Natural killer cell (primary cell): ENCODE data around the gene MTERF4. TPM values are rescaled to one million over a fixed set of nuclear protein-coding genes. Genes with fewer than 3 reads are reported as not detected.

Source experiments
- ATAC-seq, 3 donors: fragments of 150-1000 bp in 2 of 3; fragments of 200-7000 bp in 1 of 3; cut with Tn5 transposase; 1 replicate in 1 of 3; 2 replicates in 2 of 3; pipeline ENCODE4 v1.10.0; 2021; ENCODE audit warnings: mild to moderate bottlenecking in 2 of 3, moderate library complexity in 2 of 3
- DNase-seq, 2 donors: peaks; one replicate each; pipeline versions ENCODE4 v3.0.0 to v3.0.0-alpha.2; 2013 to 2021; ENCODE audit warnings: mixed read lengths in 1 of 2
- H3K27ac ChIP-seq: one replicate; pipeline ENCODE4 v1.5.1; 2013; ENCODE audit warnings: mild to moderate bottlenecking, low read length
- H3K27me3 ChIP-seq: one replicate; pipeline ENCODE4 v1.6.1; 2013; ENCODE audit warnings: low read length; ENCODE audit not compliant: control insufficient read depth, insufficient read depth
- H3K36me3 ChIP-seq: one replicate; pipeline ENCODE4 v1.6.1; 2013; ENCODE audit warnings: low read length; ENCODE audit not compliant: control insufficient read depth, insufficient read depth
- H3K4me1 ChIP-seq: one replicate; pipeline ENCODE4 v1.6.1; 2013; ENCODE audit warnings: low read length; ENCODE audit not compliant: control insufficient read depth, insufficient read depth
- H3K4me3 ChIP-seq: one replicate; pipeline ENCODE4 v1.5.1; 2013; ENCODE audit warnings: low read length
- H3K9me3 ChIP-seq: one replicate; pipeline ENCODE4 v1.6.1; 2013; ENCODE audit warnings: low read length; ENCODE audit not compliant: control insufficient read depth, insufficient read depth
- H3K27ac Mint-ChIP-seq, 2 donors: one replicate each; pipeline ENCODE4 v1.8.0; 2022; ENCODE audit warnings: mild to moderate bottlenecking in 2 of 2, mixed read lengths in 2 of 2, moderate library complexity in 1 of 2
- H3K27me3 Mint-ChIP-seq, 2 donors: one replicate each; pipeline ENCODE4 v1.8.0; 2022; ENCODE audit warnings: low read depth in 2 of 2, mixed read lengths in 2 of 2
- H3K36me3 Mint-ChIP-seq: one replicate; pipeline ENCODE4 v1.8.0; 2022; ENCODE audit warnings: mixed read lengths
- H3K4me1 Mint-ChIP-seq, 2 donors: one replicate each; pipeline ENCODE4 v1.8.0; 2022; ENCODE audit warnings: mixed read lengths in 2 of 2
- H3K4me3 Mint-ChIP-seq: one replicate; pipeline ENCODE4 v1.8.0; 2022; ENCODE audit warnings: mild to moderate bottlenecking, moderate library complexity, mixed read lengths
- H3K9me3 Mint-ChIP-seq, 2 donors: one replicate each; pipeline ENCODE4 v1.8.0; 2022; ENCODE audit warnings: mixed read lengths in 2 of 2
- CTCF ChIP-seq: fragments of 200-600 bp; IDR thresholded peaks from one replicate; pipeline ENCODE4 v1.8.0; 2022; ENCODE audit warnings: antibody characterized with exemption
- WGBS: methylation state at CpG from one replicate; pipeline ENCODE4 v1.1.7; 2013; ENCODE audit warnings: missing lambda C conversion rate; ENCODE audit not compliant: insufficient coverage; 5-methylcytosine and 5-hydroxymethylcytosine counted together
- intact Hi-C: fragments of 100-400 bp; cut with micrococcal nuclease; formaldehyde crosslinking; loops from one replicate; pipeline ENCODE4 v1.14.2; 2022
- total RNA-seq, 4 donors: library from RNA; stranded (reverse); fragments of 120-200 nt in 1 of 4; gene quantifications; one replicate each; pipeline versions ENCODE4 v1.2.3 to v1.2.4, GENCODE V29; 2013 to 2022

The MTERF4 gene
- total RNA-seq, 3 donors from 2014 or later (not counting 1 experiment from before 2014, with no cell fraction given): 38.9 to 45.5 (median 39.2) TPM

DNA sequence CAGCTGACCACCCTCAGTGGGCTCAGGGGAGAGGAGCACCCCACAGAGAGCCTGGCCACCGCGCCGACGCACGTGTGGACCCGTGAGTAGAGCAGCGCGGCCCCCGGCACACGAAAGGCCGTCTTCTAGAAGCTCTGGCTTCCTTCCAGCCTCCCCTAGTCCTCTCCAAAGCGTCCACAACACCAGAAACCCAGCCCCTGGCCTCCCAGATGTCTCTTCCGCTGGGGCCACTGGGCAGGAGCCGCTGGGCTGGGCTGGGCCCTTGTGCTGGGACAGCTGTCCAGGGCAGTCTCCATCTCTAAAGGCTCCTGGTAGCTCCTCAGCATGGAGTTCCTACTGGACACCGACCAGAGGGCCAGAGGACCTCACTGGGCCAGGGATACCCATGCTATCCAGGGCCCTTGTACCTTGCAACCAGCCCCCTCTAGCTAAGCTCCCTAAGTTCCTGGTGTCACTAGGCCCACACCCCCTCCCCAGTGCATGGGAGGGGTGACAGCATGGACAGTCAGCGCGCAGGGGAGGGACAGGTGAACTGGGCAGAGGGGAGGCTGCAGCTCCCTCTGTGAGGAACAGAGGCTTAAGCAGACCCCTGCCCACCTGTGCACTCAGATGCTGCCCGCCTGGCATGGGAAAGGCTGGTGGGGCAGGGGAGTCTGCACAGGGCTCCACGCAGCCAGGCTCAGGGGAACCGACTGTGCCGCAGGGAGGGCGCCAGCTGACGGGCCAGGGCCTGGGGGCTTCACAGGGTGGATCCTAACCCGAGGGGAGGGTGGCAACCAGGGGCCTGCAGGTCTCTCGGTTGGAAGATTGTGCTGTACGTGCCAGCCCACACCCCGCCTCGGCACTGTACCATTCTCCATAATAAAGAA lies 32.9 kb downstream of the MTERF4 start:
- ATAC-seq (no peak), DNase-seq (no peak)
- Mint-ChIP-seq H3K4me1 (peaks cover 0 to 10% of the 10 kb centered on the region in 2 donors), H3K4me3 (no peak overlapping the region), H3K27me3 (peaks cover 0 to 3% of the 10 kb centered on the region in 2 donors), H3K36me3 (no peaks in the 10 kb centered on the region), H3K27ac (no peak overlapping the region), H3K9me3 (no peaks in the 10 kb centered on the region)
- Histone ChIP-seq H3K9me3 (no peaks in the 10 kb centered on the region), H3K4me1 (peaks cover 3% of the 10 kb centered on the region), H3K27me3 (no peaks in the 10 kb centered on the region), H3K27ac (no peak overlapping the region), H3K36me3 (no peaks in the 10 kb centered on the region), H3K4me3 (no peak overlapping the region)
- TF ChIP-seq CTCF: no peak
- 92% methylated on average over 28 of the region's 28 CpGs for WGBS
- intact Hi-C loops: no loop called here

GRCh38 chr2:241068136-241068941 lies 33.7 kb downstream of the MTERF4 start:
- Histone ChIP-seq H3K27ac (no peak overlapping the region), H3K4me1 (peaks cover 6% of the 10 kb centered on the region), H3K9me3 (no peaks in the 10 kb centered on the region), H3K4me3 (no peak overlapping the region), H3K27me3 (no peaks in the 10 kb centered on the region), H3K36me3 (no peaks in the 10 kb centered on the region)
- Mint-ChIP-seq H3K27me3 (peaks cover 0 to 3% of the 10 kb centered on the region in 2 donors), H3K9me3 (no peaks in the 10 kb centered on the region), H3K4me1 (peaks cover 0 to 11% of the 10 kb centered on the region in 2 donors), H3K36me3 (no peaks in the 10 kb centered on the region), H3K4me3 (no peak overlapping the region), H3K27ac (no peak overlapping the region)
- WGBS: 86% methylated on average over 25 of the region's 25 CpGs
- TF ChIP-seq CTCF: no peak
- ATAC-seq (no peak), DNase-seq (no peak)
- intact Hi-C loops: no loop called here

GRCh38 chr2:241067501-241068135 lies 34.5 kb downstream of the MTERF4 start:
- H3K27ac Mint-ChIP-seq: no peak overlapping the region
- no peaks in the 10 kb centered on the region for H3K9me3 ChIP-seq

More at GRCh38 chr2:241067501-241068135, 34.5 kb downstream of the MTERF4 start:
- no peak for ATAC-seq
- WGBS: 92% methylated on average over 21 of the region's 21 CpGs
- Histone ChIP-seq H3K27me3 (no peaks in the 10 kb centered on the region), H3K4me1 (peaks cover 6% of the 10 kb centered on the region), H3K36me3 (no peaks in the 10 kb centered on the region), H3K4me3 (no peak overlapping the region), H3K27ac (no peak overlapping the region)
- Mint-ChIP-seq H3K4me1 (peaks cover 0 to 11% of the 10 kb centered on the region in 2 donors), H3K36me3 (no peaks in the 10 kb centered on the region), H3K4me3 (no peak overlapping the region), H3K9me3 (no peaks in the 10 kb centered on the region), H3K27me3 (peaks cover 0 to 3% of the 10 kb centered on the region in 2 donors)
- intact Hi-C loops: no loop called here
- DNase-seq: no peak
- TF ChIP-seq CTCF: no peak
